K562 (cell line): ENCODE results near the gene HRC. TPM values are rescaled to one million over a fixed set of nuclear protein-coding genes. Genes with fewer than 3 reads are reported as not detected.

ENCODE experiments used
- ATAC-seq: fragments of 200-7000 bp; cut with Tn5 transposase; 3 replicates; pipeline ENCODE4 v1.9.1; 2020; ENCODE audit warnings: moderate library complexity
- BruUV-seq: library from RNA; stranded (reverse); fragments of 400-500 nt; replicated peaks from 2 replicates; lab custom pipeline; 2021; lab: Mats Ljungman, UMichigan
- CTCF ChIA-PET: fragments of 300-600 bp; formaldehyde crosslinking; extraction: SDS; loops from one replicate; lab custom pipeline; 2021; ENCODE audit warnings: low intra/inter-chr PET ratio; lab: Yijun Ruan, JAX
- POLR2A ChIA-PET: fragments of 300-600, 350-650 bp; sonication (Branson Sonifier 250); formaldehyde crosslinking; extraction: SDS; loops from one replicate; lab custom pipeline; 2021; ENCODE audit warnings: antibody characterized with exemption, inconsistent platforms; lab: Yijun Ruan, JAX
- DNase-seq, 4 experiments: peaks; one replicate each; pipeline versions ENCODE4 v3.0.0 to v3.0.0-alpha.2; 2011 to 2018; ENCODE audit warnings: low spot score in 3 of 4, mixed read lengths in 3 of 4; ENCODE audit errors: extremely low read depth in 1 of 4
- FAIRE-seq: peaks from 2 replicates; lab custom pipeline; 2011; peaks lifted over from hg19 to GRCh38; lab: Jason Lieb, UNC
- H2AFZ ChIP-seq: 2 replicates; pipeline ENCODE4 v1.6.0; 2011; ENCODE audit warnings: low read depth, low read length, control low read depth, inconsistent platforms
- H3K27ac ChIP-seq: fragments of 200-600 bp; 3 replicates; pipeline ENCODE4 v1.8.0; 2011; ENCODE audit warnings: low read depth, mild to moderate bottlenecking, control low read depth, inconsistent platforms, low read length, moderate library complexity, mixed read lengths; ENCODE audit errors: extremely low read depth
- H3K27me3 ChIP-seq, 2 experiments: fragments of 300-600 bp in 1 of 2; 2 replicates in 1 of 2; 3 replicates in 1 of 2; pipeline versions ENCODE4 v1.6.0 to v1.8.0; 2011; ENCODE audit warnings: inconsistent platforms in 2 of 2, low read length in 2 of 2, mild to moderate bottlenecking in 1 of 2, mixed read lengths in 1 of 2, moderate library complexity in 1 of 2; ENCODE audit not compliant: control insufficient read depth in 2 of 2, insufficient read depth in 2 of 2
- H3K36me3 ChIP-seq: fragments of 300-600 bp; 3 replicates; pipeline ENCODE4 v1.8.0; 2011; ENCODE audit warnings: mild to moderate bottlenecking, low read length, inconsistent platforms; ENCODE audit not compliant: control insufficient read depth, insufficient read depth
- H3K4me1 ChIP-seq, 2 experiments: fragments of 200-600 bp in 1 of 2; replicated peaks in 1 of 2; 2 replicates in 1 of 2; 3 replicates in 1 of 2; pipeline versions ENCODE4 v1.5.1 to v1.8.0; 2011; ENCODE audit warnings: inconsistent platforms in 2 of 2, low read length in 2 of 2, mild to moderate bottlenecking in 1 of 2, mixed read lengths in 1 of 2, moderate library complexity in 1 of 2; ENCODE audit not compliant: control insufficient read depth in 2 of 2, insufficient read depth in 2 of 2
- H3K4me2 ChIP-seq: 2 replicates; pipeline ENCODE4 v1.6.1; 2011; ENCODE audit warnings: low read length, control low read depth, inconsistent platforms, mixed read lengths; ENCODE audit not compliant: insufficient read depth
- H3K4me3 ChIP-seq: fragments of 200-600 bp; sonication (generic), shearing (Covaris generic); 2 replicates; pipeline ENCODE4 v1.5.1; 2016; ENCODE audit warnings: control low read depth, inconsistent platforms
- H3K79me2 ChIP-seq: fragments of 200-600 bp; 3 replicates; pipeline ENCODE4 v1.8.0; 2011; ENCODE audit warnings: low read length, inconsistent platforms; ENCODE audit not compliant: control insufficient read depth, insufficient read depth
- H3K9ac ChIP-seq, 2 experiments: 2 replicates each; pipeline versions ENCODE4 v1.6.0 to v1.6.1; 2011; ENCODE audit warnings: low read depth in 2 of 2, low read length in 2 of 2, control low read depth in 1 of 2, inconsistent platforms in 1 of 2, mild to moderate bottlenecking in 1 of 2, mixed read lengths in 1 of 2; ENCODE audit not compliant: insufficient read depth in 1 of 2
- H3K9me1 ChIP-seq: one replicate; pipeline ENCODE4 v1.6.0; 2011; ENCODE audit warnings: inconsistent platforms, mild to moderate bottlenecking, low read length, moderate library complexity; ENCODE audit not compliant: control insufficient read depth, insufficient read depth
- H3K9me3 ChIP-seq: replicated peaks from 2 replicates; pipeline ENCODE4 v1.5.1; 2011; ENCODE audit warnings: low read depth, low read length, inconsistent platforms; ENCODE audit not compliant: control insufficient read depth, insufficient read depth
- H4K20me1 ChIP-seq: replicated peaks from 2 replicates; pipeline ENCODE4 v1.6.1; 2011; ENCODE audit warnings: low read length, inconsistent platforms, mixed read lengths; ENCODE audit not compliant: control insufficient read depth, insufficient read depth
- ARID2 ChIP-seq: fragments of 450-650 bp; IDR thresholded peaks from 2 replicates; pipeline ENCODE4 v1.6.1; 2017; ENCODE audit warnings: antibody characterized with exemption, mild to moderate bottlenecking
- DDX20 ChIP-seq: fragments of 450-650 bp; IDR thresholded peaks from 2 replicates; pipeline ENCODE4 v1.6.1; 2016; ENCODE audit warnings: missing genetic modification characterization, low read depth, mild to moderate bottlenecking, missing compliant biosample characterization, moderate library complexity
- FOSL1 ChIP-seq: fragments of 200-800 bp; sonication (Bioruptor generic); conservative IDR thresholded peaks from 2 replicates; pipeline ENCODE4 v1.6.1; 2016; ENCODE audit warnings: missing genetic modification characterization, missing compliant biosample characterization
- HCFC1 ChIP-seq: IDR thresholded peaks from 2 replicates; pipeline ENCODE4 v1.6.1; 2012; ENCODE audit warnings: low read depth, low read length, improper control_type of control experiment
- KDM5B ChIP-seq: fragments of 200-600 bp; sonication (generic); IDR thresholded peaks from 2 replicates; pipeline ENCODE4 v1.6.1; 2012; ENCODE audit warnings: low read depth, mild to moderate bottlenecking, moderate library complexity, low read length, control low read depth, inconsistent platforms; ENCODE audit not compliant: insufficient replicate concordance
- LCOR ChIP-seq: sonication (generic); formaldehyde crosslinking; IDR thresholded peaks from 2 replicates; pipeline ENCODE4 v1.8.0; 2022; ENCODE audit warnings: mild to moderate bottlenecking, missing genetic modification reagents
- NR3C1 ChIP-seq: sonication (generic); formaldehyde crosslinking; IDR thresholded peaks from 2 replicates; pipeline ENCODE4 v1.8.1; 2022; ENCODE audit warnings: missing genetic modification reagents
- PHB2 ChIP-seq: fragments of 450-650 bp; IDR thresholded peaks from 2 replicates; pipeline ENCODE4 v1.6.1; 2017; ENCODE audit warnings: low read depth
- POLR2G ChIP-seq: fragments of 200-400 bp; formaldehyde crosslinking; IDR thresholded peaks from 2 replicates; pipeline ENCODE4 v1.6.1; 2017; ENCODE audit warnings: low read depth, mild to moderate bottlenecking, antibody characterized with exemption, low read length, moderate library complexity
- PRDM10 ChIP-seq: fragments of 450-650 bp; IDR thresholded peaks from 2 replicates; pipeline ENCODE4 v1.6.1; 2018; ENCODE audit not compliant: partially characterized antibody
- RB1 ChIP-seq: fragments of 450-650 bp; IDR thresholded peaks from 2 replicates; pipeline ENCODE4 v1.6.1; 2017; ENCODE audit warnings: low read depth, mild to moderate bottlenecking
- RNF2 ChIP-seq: sonication (generic); IDR thresholded peaks from 2 replicates; pipeline ENCODE4 v1.6.1; 2016
- THRA ChIP-seq: fragments of 450-650 bp; IDR thresholded peaks from 2 replicates; pipeline ENCODE4 v1.6.1; 2017; ENCODE audit warnings: mild to moderate bottlenecking, moderate library complexity
- ZNF12 ChIP-seq: sonication (generic); formaldehyde crosslinking; IDR thresholded peaks from 2 replicates; pipeline ENCODE4 v1.4.0; 2020; ENCODE audit warnings: mild to moderate bottlenecking, missing genetic modification reagents
- ZNF551 ChIP-seq: fragments of 250-450 bp; sonication (Bioruptor Pico); IDR thresholded peaks from 2 replicates; pipeline ENCODE4 v1.5.0; 2021; ENCODE audit warnings: mild to moderate bottlenecking, moderate library complexity
- WGBS: fragments of 100-300 bp; shearing (Covaris generic); methylation state at CpG from one replicate; pipeline ENCODE4 v1.1.6; 2016; ENCODE audit warnings: low coverage, mixed read lengths; ENCODE audit not compliant: insufficient coverage; ENCODE audit errors: missing lambda C conversion rate; 5-methylcytosine and 5-hydroxymethylcytosine counted together
- in situ Hi-C: fragments of 300-500 bp; cut with MboI; formaldehyde crosslinking; loops from 4 replicates; pipeline ENCODE4 v1.15.0; 2018; ENCODE audit warnings: inconsistent platforms, mixed read lengths
- intact Hi-C: fragments of 100-400 bp; cut with micrococcal nuclease; formaldehyde crosslinking; loops from 2 replicates; pipeline ENCODE4 v1.14.2; 2022
- polyA plus RNA-seq, 8 experiments: library from polyadenylated mRNA; depleted of rRNA in 4 of 8; stranded (reverse) in 5 of 8; unstranded in 3 of 8; fragments of >200 nt; fragmentation: Nextera tagmentation in 2 of 8; fragmentation: Illumina TruSeq in 1 of 8; extraction: Ambion mirVana in 2 of 8; extraction: Trizol in 1 of 8; gene quantifications; 2 replicates each; pipeline versions ENCODE4 v1.2.1 to v1.2.3, GENCODE V29; 2011 to 2014; ENCODE audit warnings: inconsistent platforms in 1 of 8, missing spikeins in 1 of 8
- total RNA-seq, 7 experiments: library from RNA; depleted of rRNA in 6 of 7; stranded (reverse); fragments of >200 nt in 6 of 7; fragmentation: Illumina TruSeq in 2 of 7; extraction: Trizol in 2 of 7; gene quantifications; 2 replicates each; pipeline versions ENCODE4 v1.2.1 to v1.2.3, GENCODE V29; 2011 to 2021; ENCODE audit warnings: low replicate concordance in 1 of 7

Gene HRC
- total and polyA plus RNA-seq, 9 of the 15 experiments (the other 6 are each of a cell fraction or from before 2014, with no cell fraction given): 0.66 to 18.7 (median 13.1) TPM

GRCh38 chr19:49118565-49119410 lies 36.4 kb downstream of the HRC start, which contains the start of gene C19orf73:
TSS of gene C19orf73 (minus strand) at chr19:49119143. CDS start at chr19:49119022, 121 bp downstream.
- peaks cover 32 to 65% of the 10 kb centered on the region in 2 experiments for H3K4me1 ChIP-seq
- in situ Hi-C loops: loop anchor here (10.0 kb wide), 1 partner anchor 1216 kb away; no protein-coding TSS in a partner anchor
- TF ChIP-seq RNF2 (peak; percentile 84; the same call in 1 of the 2 replicates), ZNF551 (CRISPR knock-in tag) (no peak), ARID2 (no peak), THRA (no peak), PRDM10 (peak; percentile 99), POLR2G (peak; percentile 92), DDX20 (no peak), KDM5B (peak; percentile 67), NR3C1 (CRISPR knock-in tag) (no peak), LCOR (CRISPR knock-in tag) (peak; percentile 96), HCFC1 (peak; percentile 40), RB1 (no peak; the same call in 1 of the 2 replicates), FOSL1 (tag) (peak; percentile 49), PHB2 (no peak), ZNF12 (CRISPR knock-in tag) (no peak)

More at GRCh38 chr19:49118565-49119410, 36.4 kb downstream of the HRC start, which contains the start of gene C19orf73:
- H3K79me2 ChIP-seq: peaks cover 22% of the 10 kb centered on the region; the same call in 2 of the 3 replicates
- H3K4me3 ChIP-seq: peak within 1 kb of the TSS; percentile 53
- FAIRE-seq (peak; percentile 96), DNase-seq (peak; percentile 96 to 99 (median 97)), ATAC-seq (peak; percentile 89)
- H3K9me1 ChIP-seq: no peaks in the 10 kb centered on the region
- H3K4me2 ChIP-seq: peak within 1 kb of the TSS; percentile 86
- intact Hi-C loops: loop anchor here (5.0 kb wide), 1 partner anchor 39 kb away; the partner anchor contains the start of genes HRC and TRPM4
- 2% methylated on average over 52 of the region's 85 CpGs for WGBS
- H3K9ac ChIP-seq: peak within 1 kb of the TSS; percentile 95 to 98
- no peaks in the 10 kb centered on the region for H3K9me3 ChIP-seq
- peak within 1 kb of the TSS; percentile 91 for H2AFZ ChIP-seq
- H3K27me3 ChIP-seq: no peaks in the 10 kb centered on the region
- H3K36me3 ChIP-seq: peaks cover 11% of the 10 kb centered on the region
- no peaks in the 10 kb centered on the region; the same call in 1 of the 2 replicates for H4K20me1 ChIP-seq
- peak within 1 kb of the TSS; percentile 98 for H3K27ac ChIP-seq
- ChIA-PET POLR2A (interaction anchor here (1.2 to 1.6 kb wide), 2 partner anchors 12 to 21 kb away, joined by 3 to 4 read pairs; no protein-coding TSS in a partner anchor), CTCF (no interaction called here)
- BruUV-seq: TSS peak; percentile 92
